GM21576 (cell line): ENCODE measurements around the gene TNKS1BP1.
"Not testable (repeated sequence)": the region's sequence is repeated elsewhere in the genome, so short reads cannot be mapped to it uniquely, and the experiment has no call there.

Experiments
- ATAC-seq: cut with Tn5 transposase; IDR thresholded peaks from one replicate; pipeline ENCODE4 v1.9.1; 2021; ENCODE audit warnings: mild to moderate bottlenecking, moderate library complexity; ENCODE audit not compliant: unreplicated experiment

The TNKS1BP1 gene, protein sequence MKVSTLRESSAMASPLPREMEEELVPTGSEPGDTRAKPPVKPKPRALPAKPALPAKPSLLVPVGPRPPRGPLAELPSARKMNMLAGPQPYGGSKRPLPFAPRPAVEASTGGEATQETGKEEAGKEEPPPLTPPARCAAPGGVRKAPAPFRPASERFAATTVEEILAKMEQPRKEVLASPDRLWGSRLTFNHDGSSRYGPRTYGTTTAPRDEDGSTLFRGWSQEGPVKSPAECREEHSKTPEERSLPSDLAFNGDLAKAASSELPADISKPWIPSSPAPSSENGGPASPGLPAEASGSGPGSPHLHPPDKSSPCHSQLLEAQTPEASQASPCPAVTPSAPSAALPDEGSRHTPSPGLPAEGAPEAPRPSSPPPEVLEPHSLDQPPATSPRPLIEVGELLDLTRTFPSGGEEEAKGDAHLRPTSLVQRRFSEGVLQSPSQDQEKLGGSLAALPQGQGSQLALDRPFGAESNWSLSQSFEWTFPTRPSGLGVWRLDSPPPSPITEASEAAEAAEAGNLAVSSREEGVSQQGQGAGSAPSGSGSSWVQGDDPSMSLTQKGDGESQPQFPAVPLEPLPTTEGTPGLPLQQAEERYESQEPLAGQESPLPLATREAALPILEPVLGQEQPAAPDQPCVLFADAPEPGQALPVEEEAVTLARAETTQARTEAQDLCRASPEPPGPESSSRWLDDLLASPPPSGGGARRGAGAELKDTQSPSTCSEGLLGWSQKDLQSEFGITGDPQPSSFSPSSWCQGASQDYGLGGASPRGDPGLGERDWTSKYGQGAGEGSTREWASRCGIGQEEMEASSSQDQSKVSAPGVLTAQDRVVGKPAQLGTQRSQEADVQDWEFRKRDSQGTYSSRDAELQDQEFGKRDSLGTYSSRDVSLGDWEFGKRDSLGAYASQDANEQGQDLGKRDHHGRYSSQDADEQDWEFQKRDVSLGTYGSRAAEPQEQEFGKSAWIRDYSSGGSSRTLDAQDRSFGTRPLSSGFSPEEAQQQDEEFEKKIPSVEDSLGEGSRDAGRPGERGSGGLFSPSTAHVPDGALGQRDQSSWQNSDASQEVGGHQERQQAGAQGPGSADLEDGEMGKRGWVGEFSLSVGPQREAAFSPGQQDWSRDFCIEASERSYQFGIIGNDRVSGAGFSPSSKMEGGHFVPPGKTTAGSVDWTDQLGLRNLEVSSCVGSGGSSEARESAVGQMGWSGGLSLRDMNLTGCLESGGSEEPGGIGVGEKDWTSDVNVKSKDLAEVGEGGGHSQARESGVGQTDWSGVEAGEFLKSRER (N-terminal part only)

DNA sequence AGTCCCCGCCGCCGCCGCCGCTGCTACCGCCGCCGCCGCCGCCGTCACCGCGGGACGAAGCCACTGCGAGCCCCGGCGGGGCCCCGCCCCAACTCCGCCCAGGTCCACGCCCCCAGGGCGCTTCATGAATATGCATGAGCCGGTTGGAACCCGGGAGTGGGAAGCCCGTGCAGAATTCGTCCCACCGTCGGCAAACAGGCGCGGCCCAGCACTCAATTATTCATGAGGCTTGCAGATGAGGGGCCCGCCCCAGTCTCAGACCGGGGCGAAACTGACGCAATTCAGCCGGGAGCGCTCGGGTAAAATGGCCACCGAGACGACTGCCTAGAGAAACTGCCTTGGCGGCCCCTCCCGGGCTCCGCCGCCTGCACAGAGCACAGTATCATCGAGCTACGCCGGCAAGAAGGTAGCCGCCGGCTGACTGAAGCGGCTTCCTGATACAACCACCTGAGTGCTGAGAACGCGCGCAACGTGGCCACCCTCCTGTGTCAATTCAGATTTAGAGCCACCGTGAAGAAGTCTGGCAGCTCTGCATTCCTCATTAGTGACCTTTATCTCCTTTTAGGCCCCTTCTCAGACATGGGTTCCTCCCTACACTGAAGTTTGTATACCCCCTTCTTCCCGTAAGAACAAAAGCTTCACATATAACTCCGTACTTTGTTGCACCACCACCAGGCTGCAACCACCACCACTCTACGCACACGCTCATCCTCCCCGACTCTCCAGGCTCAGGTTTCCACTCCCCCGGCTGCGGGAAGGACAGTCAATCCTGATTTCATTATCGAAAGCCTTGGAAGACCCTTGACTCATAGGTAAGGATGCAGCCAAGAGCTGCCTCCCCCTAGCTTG, at the start of gene TNKS1BP1:
TSS of gene TNKS1BP1 (minus strand) at position 67 of the 849 bp plus-strand sequence. CDS start 3,067 bp downstream, outside the sequence.
- ATAC-seq: peak; percentile 90

DNA sequence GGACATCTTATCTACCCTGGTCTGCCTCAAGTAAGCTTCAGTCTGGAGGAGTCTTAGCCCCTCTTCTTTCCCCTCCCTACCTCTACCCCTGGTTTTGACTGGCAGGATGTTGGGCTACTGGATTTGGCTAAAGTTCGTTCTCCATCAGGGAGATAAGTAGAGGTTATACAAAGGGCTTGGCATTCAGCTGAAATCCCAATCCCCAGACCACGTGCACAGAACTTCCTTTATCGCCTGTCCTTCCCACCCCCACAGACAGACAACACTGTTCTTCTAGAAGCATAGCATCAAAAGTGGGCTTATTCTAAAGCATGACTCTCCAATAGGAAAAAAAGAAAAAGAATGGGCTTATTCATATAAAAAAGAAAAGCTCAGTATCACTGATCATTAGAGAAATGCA, 48.4 kb upstream of the TNKS1BP1 start:
- no peak for ATAC-seq

DNA sequence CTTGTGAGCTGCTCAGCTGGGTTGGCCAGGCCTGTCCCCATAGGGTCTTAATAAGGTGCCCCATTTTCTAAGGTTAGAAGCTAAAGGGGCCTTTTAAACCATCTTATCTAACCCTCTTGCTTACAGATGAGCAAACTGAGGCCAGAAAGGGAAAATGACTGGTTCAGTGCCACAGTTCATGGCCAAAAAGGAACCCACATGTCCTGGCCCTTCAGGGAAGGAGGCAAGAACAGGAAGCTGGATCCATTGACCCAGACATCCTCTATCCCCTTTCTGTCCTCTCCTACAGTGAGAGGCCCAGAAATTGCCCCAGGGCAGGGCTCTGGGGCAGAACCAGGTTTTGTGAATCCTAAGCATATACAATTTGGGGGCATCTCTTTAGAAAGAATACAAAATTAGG, 46.2 kb upstream of the TNKS1BP1 start:
- ATAC-seq: no peak

DNA sequence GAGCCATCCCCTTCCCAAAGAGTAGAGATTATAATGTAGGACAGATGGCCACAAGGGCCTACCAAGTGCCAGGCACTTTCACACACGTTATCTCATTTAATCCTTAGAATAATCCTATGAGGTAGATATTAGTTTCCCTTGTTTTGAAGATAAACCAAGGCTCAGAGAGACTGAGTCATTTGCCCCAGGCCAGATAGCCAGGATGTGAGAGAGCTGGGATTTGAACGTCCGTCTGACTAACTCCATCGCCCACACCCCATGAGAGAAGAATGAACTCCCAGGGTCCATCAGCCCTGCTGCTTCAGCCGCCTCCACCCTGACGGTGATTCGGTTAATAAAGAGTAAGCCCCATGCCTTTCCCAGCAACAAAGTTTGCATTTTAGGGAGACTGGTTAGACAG, 45.5 kb upstream of the TNKS1BP1 start:
- no peak for ATAC-seq

DNA sequence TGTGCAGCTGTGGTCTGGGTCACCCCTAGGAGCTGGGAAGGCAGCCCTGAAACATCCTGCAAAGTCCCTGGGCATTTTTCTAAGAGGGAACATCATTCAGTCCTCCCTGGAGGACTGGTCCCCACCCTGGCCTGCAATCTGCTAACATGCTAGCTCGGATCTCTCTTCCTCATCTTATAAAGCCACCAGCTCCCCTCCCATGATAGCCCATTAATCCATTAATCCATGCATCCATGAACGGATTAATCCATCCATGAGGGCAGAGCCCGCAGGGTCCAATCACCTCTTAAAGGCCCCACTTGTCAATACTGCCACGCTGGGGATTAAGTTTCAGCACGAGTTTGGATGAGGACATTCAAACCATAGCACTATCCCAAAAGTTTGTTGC, 44.1 kb upstream of the TNKS1BP1 start:
- ATAC-seq: no peak

DNA sequence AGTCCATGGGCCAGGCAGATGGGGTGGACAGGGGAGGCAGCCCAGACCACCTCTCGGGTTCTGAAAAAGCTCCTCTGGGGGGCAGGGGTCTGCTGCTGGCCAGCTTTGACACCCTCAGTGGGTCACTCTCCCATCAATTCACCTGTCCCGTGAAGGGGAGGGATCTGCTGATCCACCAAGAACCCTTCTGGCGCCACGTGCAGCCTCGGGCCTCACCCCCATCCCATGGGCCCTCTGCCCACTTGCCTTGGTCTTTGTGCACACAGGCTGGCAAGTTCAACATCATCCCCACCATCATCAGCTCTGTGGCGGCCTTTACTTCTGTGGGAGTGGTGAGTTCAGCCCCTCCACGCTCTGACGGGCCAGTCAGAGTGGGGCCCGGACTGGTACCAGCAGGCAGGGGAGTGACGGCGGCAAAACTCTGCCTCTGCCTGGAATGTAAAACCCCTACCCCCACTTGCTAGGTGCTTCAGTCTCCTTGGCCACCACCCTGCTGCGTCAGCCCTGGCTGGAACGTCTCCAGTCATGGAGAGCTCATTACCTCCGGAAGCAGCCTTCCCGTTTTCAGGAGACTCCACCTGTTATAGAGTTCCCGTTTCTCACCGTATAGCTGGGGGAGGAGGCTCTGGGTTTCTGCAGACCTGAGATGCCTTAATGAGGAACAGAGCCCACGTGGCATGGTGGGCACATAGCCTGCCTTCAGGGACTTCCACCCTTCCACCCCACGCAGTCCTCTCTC, 43.5 kb upstream of the TNKS1BP1 start:
- no peak for ATAC-seq

DNA sequence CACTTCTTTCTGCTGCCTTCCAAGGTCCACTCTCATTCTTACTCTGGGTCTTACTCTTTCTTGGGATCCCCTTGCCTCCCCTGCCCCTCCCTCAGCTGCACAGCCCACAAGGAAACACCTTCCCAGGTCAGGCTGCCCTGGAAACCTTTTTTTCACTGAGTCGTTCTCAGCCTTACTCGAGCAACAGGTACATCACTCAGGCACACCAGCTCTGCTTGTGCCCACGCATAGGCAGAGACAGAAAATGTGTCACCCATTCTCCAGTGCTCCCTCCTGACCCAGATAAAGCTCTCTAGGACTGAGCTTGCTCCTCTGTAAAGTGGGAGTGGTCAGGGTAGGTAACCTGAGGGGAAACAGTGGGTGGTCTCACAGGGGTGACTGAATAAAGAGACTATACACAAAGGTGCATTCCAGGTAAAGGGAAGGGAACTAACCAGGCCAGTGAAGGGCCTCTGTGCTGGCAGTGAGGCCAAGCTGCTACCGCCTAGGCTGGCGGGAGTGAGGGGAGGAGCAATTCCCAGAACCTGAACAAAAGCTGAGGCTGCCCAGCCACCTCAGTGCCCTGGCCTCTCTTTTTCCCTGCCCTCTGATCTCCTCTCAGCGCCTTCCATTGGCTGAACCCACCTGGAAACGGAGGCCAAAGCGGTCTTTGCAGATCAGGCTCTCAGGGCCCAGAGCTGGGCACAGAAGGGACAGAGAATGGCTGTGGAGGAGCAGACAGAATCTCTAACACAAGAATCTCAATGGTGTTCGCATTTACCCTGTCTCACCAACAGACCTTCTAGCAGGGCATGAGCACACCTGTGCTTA, 40.3 kb upstream of the TNKS1BP1 start:
- no peak for ATAC-seq

DNA sequence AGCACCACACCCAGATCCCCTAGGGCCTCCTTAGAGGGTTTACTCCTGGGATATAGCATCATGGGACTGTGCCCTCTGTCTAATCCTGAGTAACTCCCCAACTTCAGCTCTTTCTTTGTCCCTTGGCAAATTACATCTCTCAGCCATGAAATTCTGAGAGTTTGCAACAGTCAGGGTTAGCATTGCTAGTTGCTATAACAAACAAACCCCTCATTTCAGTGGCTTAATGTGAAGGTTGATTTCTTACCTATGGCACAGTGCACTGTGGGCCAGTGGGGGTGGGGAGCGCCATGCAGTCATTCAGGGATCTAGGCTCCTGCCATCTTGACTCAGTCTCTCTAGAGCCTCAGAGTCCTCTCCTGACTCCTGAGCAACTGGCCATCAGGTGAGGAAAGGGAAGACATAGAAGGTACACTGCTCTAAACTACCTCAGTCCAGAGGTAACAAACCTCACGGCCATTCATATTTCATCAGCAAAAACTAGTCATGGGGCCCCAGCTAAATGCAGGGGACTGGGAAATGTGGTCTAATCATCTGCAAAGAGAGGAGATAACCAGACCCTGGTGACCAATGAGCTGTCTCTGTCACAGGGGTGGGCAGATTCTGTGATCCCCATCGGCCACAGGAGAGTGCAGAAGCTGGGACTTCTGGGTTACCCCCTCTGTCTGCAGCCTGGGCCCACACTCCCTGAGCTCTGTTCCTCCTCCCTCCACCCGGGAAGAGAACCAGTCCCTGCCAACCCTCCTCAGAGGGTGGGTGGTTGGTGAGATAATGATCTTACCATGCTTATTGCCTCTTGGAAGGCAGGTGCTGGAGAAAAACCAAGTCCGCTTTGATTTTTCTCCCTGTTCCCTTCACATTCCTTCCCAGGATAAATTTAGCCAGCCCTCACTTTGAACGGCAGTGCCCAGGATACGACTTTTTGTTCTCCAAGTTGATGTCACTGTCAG, 38.7 kb upstream of the TNKS1BP1 start:
- ATAC-seq: no peak

DNA sequence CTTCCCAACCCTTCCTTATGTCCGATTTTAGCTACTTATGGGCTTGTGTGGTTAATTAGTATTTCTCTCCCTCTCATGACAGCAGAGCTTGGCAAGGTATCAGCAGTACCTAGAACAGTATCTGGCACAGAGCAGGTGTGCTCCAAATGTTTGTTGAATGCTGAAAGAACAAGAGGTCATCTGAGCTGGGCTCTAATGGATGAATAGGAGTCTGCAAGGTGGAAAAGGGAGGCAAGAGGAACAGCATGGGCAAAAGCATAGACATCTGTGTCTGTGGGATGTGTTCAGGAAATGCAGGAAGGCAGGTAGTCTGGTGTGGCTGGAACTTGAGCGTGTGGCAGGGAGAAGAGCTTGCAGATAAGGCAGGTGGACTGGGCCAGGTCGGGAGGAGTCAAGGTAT, 37.2 kb upstream of the TNKS1BP1 start:
- no peak for ATAC-seq

DNA sequence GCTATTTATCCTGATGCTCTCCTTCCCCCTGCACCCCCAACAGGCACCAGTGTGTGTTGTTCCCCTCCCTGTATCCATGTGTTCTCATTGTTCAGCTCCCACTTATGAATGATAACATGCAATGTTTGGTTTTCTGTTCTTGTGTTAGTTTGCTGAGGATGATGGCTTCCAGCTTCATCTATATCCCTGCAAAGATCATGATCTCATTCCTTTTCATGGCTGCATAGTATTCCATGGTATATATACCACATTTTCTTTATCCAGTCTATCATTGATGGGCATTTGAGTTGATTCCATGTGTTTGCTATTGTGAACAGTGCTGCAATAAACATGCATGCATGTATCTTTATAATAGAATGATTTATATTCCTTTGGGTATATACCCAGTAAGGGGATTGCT, 36.7 kb upstream of the TNKS1BP1 start:
- ATAC-seq: not testable (repeated sequence)

DNA sequence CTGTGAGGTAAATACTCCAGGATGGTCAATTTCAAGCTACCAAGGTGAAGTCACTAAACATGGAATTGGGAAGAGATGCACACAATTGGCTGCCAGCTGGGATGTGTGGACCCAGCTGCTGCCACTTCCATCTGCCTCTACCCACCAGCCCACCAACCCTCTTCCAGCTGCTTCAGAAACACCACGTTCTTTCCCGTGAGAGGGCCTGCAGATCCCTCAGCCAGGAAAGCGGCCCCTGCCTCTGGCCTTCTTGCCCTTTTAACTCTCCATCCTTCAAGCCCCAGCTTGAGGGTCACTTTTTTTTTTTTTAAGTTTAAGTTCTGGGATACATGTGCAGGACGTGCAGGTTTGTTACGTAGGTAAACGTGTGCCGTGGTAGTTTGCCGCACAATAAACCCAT, 36.2 kb upstream of the TNKS1BP1 start:
- ATAC-seq: no peak

DNA sequence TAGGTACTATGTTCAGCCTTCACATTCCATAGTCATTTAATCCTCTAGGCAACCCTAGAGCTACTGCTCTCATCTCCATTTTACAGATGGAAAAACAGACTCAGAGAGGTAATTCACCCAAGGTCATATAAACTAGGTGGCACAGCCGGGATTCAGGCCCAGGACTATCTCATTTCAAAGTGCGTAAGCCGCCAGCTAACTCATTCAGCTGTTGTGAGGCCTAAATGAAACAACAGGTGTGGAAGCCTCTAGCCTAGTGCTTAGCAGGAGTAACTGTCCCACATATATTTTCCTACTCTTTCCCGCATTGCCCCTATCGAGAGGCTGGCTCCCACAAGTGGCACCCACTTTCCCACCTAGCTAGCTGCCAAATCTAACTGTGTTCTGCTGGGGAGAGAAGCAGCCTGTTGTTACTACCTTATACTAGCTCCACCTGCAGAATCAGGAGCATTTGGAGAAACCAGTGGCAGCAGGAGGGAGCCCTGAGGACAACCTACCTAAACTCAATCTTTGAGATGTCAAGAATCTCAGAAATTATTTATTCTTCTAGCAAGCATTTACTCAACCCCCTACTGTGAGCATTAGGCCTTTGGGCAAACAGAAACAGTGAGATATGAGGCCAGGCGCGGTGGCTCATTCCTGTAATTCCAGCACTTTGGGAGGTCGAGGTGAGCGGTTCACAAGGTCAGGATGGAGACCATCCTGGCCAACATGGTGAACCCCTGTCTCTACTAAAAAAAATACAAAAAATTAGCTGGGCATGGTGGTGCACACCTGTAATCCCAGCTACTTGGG, 35.3 kb upstream of the TNKS1BP1 start:
- no peak for ATAC-seq

DNA sequence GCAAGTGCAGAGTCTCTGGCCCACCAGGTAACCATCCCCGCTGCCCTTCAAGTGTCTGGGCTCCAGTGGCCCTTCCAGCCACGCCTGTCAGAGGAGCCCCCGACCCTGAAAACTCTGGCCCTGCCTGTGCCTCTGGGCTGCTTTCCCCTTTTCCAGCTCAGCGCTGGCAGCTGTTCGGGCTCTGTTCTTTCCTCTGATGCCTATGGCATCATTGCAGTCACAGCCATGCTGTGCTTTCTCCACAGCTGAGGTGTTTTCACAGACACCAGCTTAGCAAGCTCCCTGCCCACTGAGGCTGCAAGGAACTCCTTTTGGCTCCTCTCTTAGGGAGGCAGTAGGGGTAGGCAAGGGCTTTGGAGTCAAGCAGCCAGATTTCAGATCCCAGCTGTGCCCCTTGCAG, 34.6 kb upstream of the TNKS1BP1 start:
- no peak for ATAC-seq

DNA sequence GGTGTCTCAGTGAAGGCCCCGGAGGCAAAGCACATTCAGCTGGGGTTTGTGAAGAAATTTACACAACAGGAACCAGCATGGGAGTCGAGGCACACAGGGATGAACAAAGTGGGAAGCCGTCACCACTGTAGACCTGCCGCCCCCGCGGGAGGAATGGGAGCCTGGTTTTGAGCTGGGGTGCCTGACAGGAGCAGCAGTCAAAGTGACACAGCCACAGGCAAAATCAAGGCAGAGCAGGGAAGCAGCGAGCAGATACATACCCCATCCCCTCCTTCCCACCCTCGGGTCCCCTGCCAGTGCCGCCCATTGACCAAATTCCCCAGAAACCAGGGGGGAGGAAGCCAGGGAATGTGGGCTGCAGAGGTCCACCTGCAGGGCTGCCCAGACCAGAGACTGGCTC, 34.2 kb upstream of the TNKS1BP1 start:
- ATAC-seq: no peak

DNA sequence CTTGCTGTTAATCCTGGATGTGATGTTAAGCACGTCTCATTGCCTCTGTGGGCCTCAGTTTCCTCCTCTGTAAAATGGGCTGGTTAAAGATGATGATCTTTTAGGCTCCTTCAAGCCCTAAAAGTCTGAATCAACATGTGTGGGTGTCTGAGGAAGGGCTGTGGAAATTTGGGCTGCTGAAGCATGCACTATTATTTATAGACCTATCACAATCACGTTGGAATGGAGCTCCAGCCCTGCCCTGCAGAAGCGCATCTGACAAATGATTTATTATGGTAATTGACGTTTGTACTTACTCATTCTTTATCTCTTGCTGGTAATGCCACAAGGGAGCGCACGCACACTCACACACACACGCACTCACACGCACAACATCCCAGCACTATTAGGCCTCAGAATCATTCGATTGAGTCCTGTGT, 33.8 kb upstream of the TNKS1BP1 start:
- no peak for ATAC-seq

DNA sequence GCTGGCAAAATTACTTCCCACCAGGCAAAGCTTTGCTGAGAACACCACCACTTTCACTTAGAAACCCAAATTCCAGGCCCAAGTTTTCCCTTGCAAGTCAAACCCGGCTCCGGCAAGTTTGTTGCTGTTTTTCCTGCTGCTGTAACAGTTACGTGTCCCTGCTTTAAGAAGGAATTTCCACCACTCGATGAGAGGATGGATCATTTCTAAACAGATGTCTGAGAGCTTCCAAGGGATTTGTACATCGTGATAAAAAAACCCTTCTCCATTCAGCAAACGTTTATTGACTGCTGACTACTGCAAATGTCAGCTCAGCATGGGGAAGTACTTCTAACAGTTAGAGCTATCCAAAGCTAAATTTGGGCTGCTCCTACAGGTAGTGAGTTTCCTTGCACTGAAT, 33.1 kb upstream of the TNKS1BP1 start:
- no peak for ATAC-seq

DNA sequence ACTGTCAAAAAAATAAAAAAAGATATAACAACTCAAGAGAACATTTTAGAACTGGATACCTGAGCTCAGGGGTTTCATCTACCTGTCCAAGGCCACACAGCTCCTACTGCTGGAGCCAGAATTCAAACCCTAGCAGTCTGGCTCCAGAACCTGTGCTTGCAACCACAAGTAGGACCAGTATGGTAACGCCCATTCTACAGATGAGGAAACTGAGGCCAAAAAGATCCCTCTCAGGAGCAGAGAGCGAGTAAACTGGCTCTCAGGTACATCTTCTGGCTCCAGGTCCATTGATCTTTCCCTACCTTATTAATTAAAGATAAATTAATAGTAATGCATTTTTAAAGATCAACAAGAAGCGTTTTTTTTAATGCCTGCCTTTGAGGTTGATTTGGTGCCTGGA, 32.6 kb upstream of the TNKS1BP1 start:
- no peak for ATAC-seq
